Liver (tissue), 9 donors: ENCODE measurements around the gene POT1. TPM values are rescaled to one million over a fixed set of nuclear protein-coding genes. Genes with fewer than 3 reads are reported as not detected.
A peak's percentile ranks its signal among the peaks of the same experiment; 100 is the strongest.

Experiments used
- DNase-seq: peaks from one replicate; pipeline ENCODE4 v3.0.0-alpha.2; 2017; ENCODE audit warnings: low spot score
- H3K27ac ChIP-seq, 2 donors: one replicate each; pipeline ENCODE4 v1.7.0; 2013; ENCODE audit warnings: inconsistent platforms in 2 of 2, low read length in 2 of 2, control low read depth in 1 of 2, low read depth in 1 of 2, mild to moderate bottlenecking in 1 of 2
- H3K27me3 ChIP-seq, 4 donors: one replicate each; pipeline versions ENCODE4 v1.6.1 to v1.7.0; 2013; ENCODE audit warnings: low read length in 3 of 4, inconsistent platforms in 1 of 4, mild to moderate bottlenecking in 1 of 4, moderate library complexity in 1 of 4; ENCODE audit not compliant: control insufficient read depth in 4 of 4, insufficient read depth in 4 of 4
- H3K36me3 ChIP-seq, 4 donors: one replicate each; pipeline versions ENCODE4 v1.6.1 to v1.7.0; 2013; ENCODE audit warnings: low read length in 3 of 4, mild to moderate bottlenecking in 3 of 4, low read depth in 1 of 4, moderate library complexity in 1 of 4; ENCODE audit not compliant: control insufficient read depth in 4 of 4, insufficient read depth in 3 of 4
- H3K4me1 ChIP-seq, 4 donors: one replicate each; pipeline versions ENCODE4 v1.6.1 to v1.7.0; 2013; ENCODE audit warnings: low read length in 3 of 4, mild to moderate bottlenecking in 3 of 4, moderate library complexity in 1 of 4; ENCODE audit not compliant: control insufficient read depth in 4 of 4, insufficient read depth in 4 of 4
- H3K4me3 ChIP-seq, 3 donors: one replicate each; pipeline versions ENCODE4 v1.6.1 to v1.7.0; 2013; ENCODE audit warnings: low read length in 3 of 3, control low read depth in 1 of 3, low read depth in 1 of 3, mild to moderate bottlenecking in 1 of 3
- H3K9ac ChIP-seq, 2 donors: one replicate each; pipeline ENCODE4 v1.7.0; 2013; ENCODE audit warnings: low read length in 2 of 2, mild to moderate bottlenecking in 2 of 2, moderate library complexity in 2 of 2, control low read depth in 1 of 2, low read depth in 1 of 2
- H3K9me3 ChIP-seq, 4 donors: one replicate each; pipeline versions ENCODE4 v1.6.1 to v1.7.0; 2013; ENCODE audit warnings: low read length in 3 of 4; ENCODE audit not compliant: control insufficient read depth in 4 of 4
- EGR1 ChIP-seq, 2 donors: IDR thresholded peaks; 2 replicates each; pipeline ENCODE4 v1.6.1; 2016 to 2018; ENCODE audit warnings: antibody characterized with exemption in 2 of 2, low read depth in 2 of 2
- FOXA1 ChIP-seq: IDR thresholded peaks from 2 replicates; pipeline ENCODE4 v1.6.1; 2016; ENCODE audit warnings: antibody characterized with exemption
- FOXA2 ChIP-seq: IDR thresholded peaks from 2 replicates; pipeline ENCODE4 v1.6.1; 2016; ENCODE audit warnings: antibody characterized with exemption
- HNF4G ChIP-seq: IDR thresholded peaks from 2 replicates; pipeline ENCODE4 v1.6.1; 2016; ENCODE audit warnings: antibody characterized with exemption
- JUND ChIP-seq, 2 donors: IDR thresholded peaks; 2 replicates each; pipeline ENCODE4 v1.6.1; 2016; ENCODE audit warnings: antibody characterized with exemption in 2 of 2
- NR2F2 ChIP-seq: IDR thresholded peaks from 2 replicates; pipeline ENCODE4 v1.6.1; 2016; ENCODE audit warnings: antibody characterized with exemption
- RAD21 ChIP-seq, 2 donors: IDR thresholded peaks; 2 replicates each; pipeline ENCODE4 v1.6.1; 2016; ENCODE audit warnings: antibody characterized with exemption in 2 of 2, mild to moderate bottlenecking in 2 of 2
- SP1 ChIP-seq: IDR thresholded peaks from 2 replicates; pipeline ENCODE4 v1.6.1; 2018; ENCODE audit warnings: antibody characterized with exemption, mild to moderate bottlenecking
- TAF1 ChIP-seq: conservative IDR thresholded peaks from 2 replicates; pipeline ENCODE4 v1.6.1; 2016; ENCODE audit warnings: antibody characterized with exemption, mild to moderate bottlenecking
- YY1 ChIP-seq: IDR thresholded peaks from 2 replicates; pipeline ENCODE4 v1.6.1; 2016; ENCODE audit warnings: antibody characterized with exemption, mild to moderate bottlenecking
- WGBS: extraction: QIAGEN DNeasy Blood & Tissue Kit; methylation state at CpG from one replicate; pipeline ENCODE4 v1.1.7; 2013; 5-methylcytosine and 5-hydroxymethylcytosine counted together
- polyA plus RNA-seq, 2 donors: library from polyadenylated mRNA; stranded (reverse) in 1 of 2; unstranded in 1 of 2; fragments of 200-250 nt in 1 of 2; fragments of >200 nt in 1 of 2; fragmentation: Nextera tagmentation in 1 of 2; extraction: Ambion mirVana in 1 of 2; gene quantifications; one replicate each; pipeline versions ENCODE4 v1.2.1 to v1.2.3, GENCODE V29; 2013 to 2015
- total RNA-seq, 2 donors: library from RNA; depleted of rRNA; stranded (reverse); fragments of >200 nt; gene quantifications; one replicate each; pipeline ENCODE4 v1.2.3, GENCODE V29; 2014
- TF ChIP-seq, protein P1 (sequence below): fragments of 150-350 bp; IDR thresholded peaks from 2 replicates; pipeline ENCODE4 v1.5.1; 2017; ENCODE audit warnings: improper control_type of control experiment, low read depth, low read length; ENCODE audit not compliant: missing input control
- TF ChIP-seq, protein P2 (sequence below): IDR thresholded peaks from 2 replicates; pipeline ENCODE4 v1.6.1; 2016; ENCODE audit warnings: antibody characterized with exemption
- TF ChIP-seq, protein P3 (sequence below): IDR thresholded peaks from 2 replicates; pipeline ENCODE4 v1.6.1; 2016; ENCODE audit warnings: antibody characterized with exemption
- TF ChIP-seq, protein P4 (sequence below): IDR thresholded peaks from 2 replicates; pipeline ENCODE4 v1.6.1; 2016; ENCODE audit warnings: antibody characterized with exemption
- donor health status: healthy.
- donor health status: healthy.
- donor health status: healthy.
- donor health status: healthy.
- donor health status: healthy.

The POT1 gene
- total and polyA plus RNA-seq, 4 donors = 4.9 to 35.5 (median 8.5) TPM

DNA sequence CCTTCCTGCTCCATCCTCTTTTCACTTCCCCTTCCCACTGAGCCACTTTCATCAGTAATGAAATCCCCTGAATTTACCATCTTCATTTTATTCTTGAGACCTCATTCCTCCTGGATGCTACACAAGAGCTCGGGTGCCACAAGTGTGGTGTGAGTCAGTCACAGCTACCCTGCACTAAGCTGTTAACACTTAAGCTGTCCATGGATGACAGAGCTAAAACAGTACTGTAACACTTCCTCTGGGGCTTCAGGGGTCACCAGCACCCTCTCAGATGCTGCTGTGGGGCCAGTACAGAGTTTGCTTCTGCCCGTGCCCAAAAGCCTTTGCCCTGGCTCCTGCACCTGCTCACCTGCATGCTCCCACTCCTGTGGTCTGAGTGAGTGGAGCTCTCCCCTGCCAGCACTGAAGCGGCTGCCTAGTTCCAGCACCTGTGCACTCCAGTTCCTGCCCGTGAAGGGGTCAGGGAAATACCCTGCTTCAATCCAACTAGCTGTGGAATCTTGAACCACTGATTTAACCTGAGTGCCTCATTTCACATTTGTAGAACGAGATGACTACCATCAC lies 71.9 kb downstream of the POT1 start:
- Histone ChIP-seq H3K9me3 (no peaks in the 10 kb centered on the region), H3K4me1 (no peaks in the 10 kb centered on the region), H3K9ac (no peak overlapping the region), H3K27me3 (no peaks in the 10 kb centered on the region), H3K36me3 (peaks cover 0 to 8% (median 2%) of the 10 kb centered on the region in 4 donors), H3K4me3 (no peak overlapping the region), H3K27ac (no peak overlapping the region)
- WGBS = 95% methylated on average over 5 of the region's 5 CpGs
- TF ChIP-seq SP1 = no peak
- no peak for TF ChIP-seq EGR1 (IDR thresholded peaks at IDR 0.05; ENCODE audit: low read depth in 2 of 2)
- DNase-seq = no peak

DNA sequence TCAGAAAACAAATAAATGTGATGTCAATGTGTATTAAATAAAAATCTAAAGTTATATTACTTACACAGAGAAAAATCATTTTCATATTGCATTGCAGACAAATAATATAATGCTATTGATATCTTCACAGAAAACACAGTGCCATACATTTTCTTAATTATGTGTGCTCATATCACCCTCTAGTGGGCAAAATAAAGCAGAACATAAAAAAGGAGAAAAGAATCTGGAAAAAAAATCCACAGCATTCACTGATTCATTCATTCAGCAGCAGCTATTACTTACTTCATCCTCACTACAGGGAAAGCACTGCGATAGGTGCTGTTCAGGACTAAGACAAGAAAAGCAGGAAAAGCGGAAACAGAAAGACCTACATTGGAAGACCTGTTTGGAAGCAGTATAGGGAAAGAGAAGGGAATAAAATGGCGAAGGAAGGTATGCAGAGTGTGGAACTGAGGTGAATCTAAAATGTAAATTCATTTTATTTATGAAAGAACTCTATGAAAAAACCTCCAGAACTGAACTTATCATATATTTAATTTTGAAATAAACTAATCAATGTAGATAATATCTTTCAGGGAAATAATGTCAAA lies 73.2 kb downstream of the POT1 start:
- no peak overlapping the region for H3K4me3 ChIP-seq
- peaks cover 0 to 5% (median under 1%) of the 10 kb centered on the region in 4 donors for H3K36me3 ChIP-seq
- no peaks in the 10 kb centered on the region for H3K4me1 ChIP-seq
- no peak overlapping the region for H3K27ac ChIP-seq
- no peak overlapping the region for H3K9ac ChIP-seq
- DNase-seq = no peak
- WGBS = 92% methylated on average over 3 of the region's 3 CpGs
- no peak for TF ChIP-seq TAF1
- peak; percentile 74 to 79 for TF ChIP-seq RAD21 (IDR thresholded peaks at IDR 0.05)
- no peak for TF ChIP-seq YY1
- TF ChIP-seq JUND (IDR thresholded peaks at IDR 0.05) = no peak
- TF ChIP-seq, protein P1, sequence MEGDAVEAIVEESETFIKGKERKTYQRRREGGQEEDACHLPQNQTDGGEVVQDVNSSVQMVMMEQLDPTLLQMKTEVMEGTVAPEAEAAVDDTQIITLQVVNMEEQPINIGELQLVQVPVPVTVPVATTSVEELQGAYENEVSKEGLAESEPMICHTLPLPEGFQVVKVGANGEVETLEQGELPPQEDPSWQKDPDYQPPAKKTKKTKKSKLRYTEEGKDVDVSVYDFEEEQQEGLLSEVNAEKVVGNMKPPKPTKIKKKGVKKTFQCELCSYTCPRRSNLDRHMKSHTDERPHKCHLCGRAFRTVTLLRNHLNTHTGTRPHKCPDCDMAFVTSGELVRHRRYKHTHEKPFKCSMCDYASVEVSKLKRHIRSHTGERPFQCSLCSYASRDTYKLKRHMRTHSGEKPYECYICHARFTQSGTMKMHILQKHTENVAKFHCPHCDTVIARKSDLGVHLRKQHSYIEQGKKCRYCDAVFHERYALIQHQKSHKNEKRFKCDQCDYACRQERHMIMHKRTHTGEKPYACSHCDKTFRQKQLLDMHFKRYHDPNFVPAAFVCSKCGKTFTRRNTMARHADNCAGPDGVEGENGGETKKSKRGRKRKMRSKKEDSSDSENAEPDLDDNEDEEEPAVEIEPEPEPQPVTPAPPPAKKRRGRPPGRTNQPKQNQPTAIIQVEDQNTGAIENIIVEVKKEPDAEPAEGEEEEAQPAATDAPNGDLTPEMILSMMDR = peak; percentile 50
- TF ChIP-seq FOXA1 = no peak
- no peak for TF ChIP-seq EGR1 (IDR thresholded peaks at IDR 0.05; ENCODE audit: low read depth in 2 of 2)
- TF ChIP-seq NR2F2 = no peak
- H3K27me3 ChIP-seq = no peaks in the 10 kb centered on the region
- H3K9me3 ChIP-seq = no peaks in the 10 kb centered on the region

DNA sequence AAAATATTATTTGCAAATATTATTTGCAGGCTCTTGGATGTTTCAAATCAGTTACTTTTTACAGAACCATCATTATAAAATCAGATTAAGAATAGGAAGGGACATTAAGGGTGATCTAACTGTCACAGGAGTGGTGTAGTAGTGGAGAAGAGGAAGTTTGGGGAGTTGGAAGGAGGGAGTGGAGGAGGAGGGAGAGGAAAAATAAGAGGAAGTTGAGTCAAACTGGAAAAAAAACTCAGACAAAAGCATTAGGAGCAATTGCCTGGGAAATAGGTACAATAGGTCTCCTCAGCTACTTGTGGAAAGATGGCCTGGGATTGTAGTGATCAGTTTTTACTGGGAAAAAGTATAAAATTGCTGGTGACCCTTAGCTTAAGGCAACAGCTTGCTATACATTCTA lies 86.3 kb downstream of the POT1 start:
- no peak overlapping the region for H3K27ac ChIP-seq
- no peaks in the 10 kb centered on the region for H3K4me1 ChIP-seq
- H3K27me3 ChIP-seq = no peaks in the 10 kb centered on the region
- no peaks in the 10 kb centered on the region for H3K9me3 ChIP-seq
- TF ChIP-seq, protein P2, sequence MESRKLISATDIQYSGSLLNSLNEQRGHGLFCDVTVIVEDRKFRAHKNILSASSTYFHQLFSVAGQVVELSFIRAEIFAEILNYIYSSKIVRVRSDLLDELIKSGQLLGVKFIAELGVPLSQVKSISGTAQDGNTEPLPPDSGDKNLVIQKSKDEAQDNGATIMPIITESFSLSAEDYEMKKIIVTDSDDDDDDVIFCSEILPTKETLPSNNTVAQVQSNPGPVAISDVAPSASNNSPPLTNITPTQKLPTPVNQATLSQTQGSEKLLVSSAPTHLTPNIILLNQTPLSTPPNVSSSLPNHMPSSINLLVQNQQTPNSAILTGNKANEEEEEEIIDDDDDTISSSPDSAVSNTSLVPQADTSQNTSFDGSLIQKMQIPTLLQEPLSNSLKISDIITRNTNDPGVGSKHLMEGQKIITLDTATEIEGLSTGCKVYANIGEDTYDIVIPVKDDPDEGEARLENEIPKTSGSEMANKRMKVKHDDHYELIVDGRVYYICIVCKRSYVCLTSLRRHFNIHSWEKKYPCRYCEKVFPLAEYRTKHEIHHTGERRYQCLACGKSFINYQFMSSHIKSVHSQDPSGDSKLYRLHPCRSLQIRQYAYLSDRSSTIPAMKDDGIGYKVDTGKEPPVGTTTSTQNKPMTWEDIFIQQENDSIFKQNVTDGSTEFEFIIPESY = no peak
- no peak for TF ChIP-seq HNF4G
- no peak for TF ChIP-seq FOXA1
- no peak for TF ChIP-seq TAF1
- TF ChIP-seq, protein P3, sequence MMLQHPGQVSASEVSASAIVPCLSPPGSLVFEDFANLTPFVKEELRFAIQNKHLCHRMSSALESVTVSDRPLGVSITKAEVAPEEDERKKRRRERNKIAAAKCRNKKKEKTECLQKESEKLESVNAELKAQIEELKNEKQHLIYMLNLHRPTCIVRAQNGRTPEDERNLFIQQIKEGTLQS = no peak
- TF ChIP-seq, protein P4, sequence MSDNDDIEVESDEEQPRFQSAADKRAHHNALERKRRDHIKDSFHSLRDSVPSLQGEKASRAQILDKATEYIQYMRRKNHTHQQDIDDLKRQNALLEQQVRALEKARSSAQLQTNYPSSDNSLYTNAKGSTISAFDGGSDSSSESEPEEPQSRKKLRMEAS = no peak
- no peak for TF ChIP-seq FOXA2
- TF ChIP-seq NR2F2 = no peak
- TF ChIP-seq, protein P1 = no peak
- peaks cover 0 to 6% (median 3%) of the 10 kb centered on the region in 4 donors for H3K36me3 ChIP-seq
- no peak overlapping the region for H3K4me3 ChIP-seq
- DNase-seq = no peak
- H3K9ac ChIP-seq = no peak overlapping the region
